Measurements from ENCODE around the gene RIN3.

DNA sequence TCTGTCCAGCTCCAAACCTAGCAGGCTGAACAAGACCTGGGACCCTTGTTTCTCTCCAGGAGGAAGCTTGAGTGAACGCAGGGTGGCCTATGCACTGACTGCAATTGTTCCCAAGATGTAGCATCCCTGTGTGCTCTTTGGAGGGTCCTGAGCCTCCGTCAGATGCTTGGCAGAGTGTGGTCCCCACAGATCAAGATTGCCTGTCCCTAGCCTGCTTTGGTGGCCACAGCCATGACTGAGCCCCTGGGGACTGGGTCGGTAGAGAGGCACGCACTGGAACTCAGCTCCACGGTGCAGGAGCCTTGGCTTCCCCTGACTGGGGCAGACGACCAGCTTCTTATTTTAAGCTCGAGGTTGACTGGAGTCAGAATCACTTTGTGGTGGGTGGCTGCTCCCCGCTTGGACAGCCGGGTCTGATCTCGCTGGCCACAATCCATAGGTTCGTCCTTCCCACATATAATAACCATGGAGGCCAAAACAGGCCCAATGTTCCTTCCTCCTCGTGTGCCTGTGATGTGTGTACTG is 137.1 kb downstream of the RIN3 start:
- TF ChIP-seq, protein P1, sequence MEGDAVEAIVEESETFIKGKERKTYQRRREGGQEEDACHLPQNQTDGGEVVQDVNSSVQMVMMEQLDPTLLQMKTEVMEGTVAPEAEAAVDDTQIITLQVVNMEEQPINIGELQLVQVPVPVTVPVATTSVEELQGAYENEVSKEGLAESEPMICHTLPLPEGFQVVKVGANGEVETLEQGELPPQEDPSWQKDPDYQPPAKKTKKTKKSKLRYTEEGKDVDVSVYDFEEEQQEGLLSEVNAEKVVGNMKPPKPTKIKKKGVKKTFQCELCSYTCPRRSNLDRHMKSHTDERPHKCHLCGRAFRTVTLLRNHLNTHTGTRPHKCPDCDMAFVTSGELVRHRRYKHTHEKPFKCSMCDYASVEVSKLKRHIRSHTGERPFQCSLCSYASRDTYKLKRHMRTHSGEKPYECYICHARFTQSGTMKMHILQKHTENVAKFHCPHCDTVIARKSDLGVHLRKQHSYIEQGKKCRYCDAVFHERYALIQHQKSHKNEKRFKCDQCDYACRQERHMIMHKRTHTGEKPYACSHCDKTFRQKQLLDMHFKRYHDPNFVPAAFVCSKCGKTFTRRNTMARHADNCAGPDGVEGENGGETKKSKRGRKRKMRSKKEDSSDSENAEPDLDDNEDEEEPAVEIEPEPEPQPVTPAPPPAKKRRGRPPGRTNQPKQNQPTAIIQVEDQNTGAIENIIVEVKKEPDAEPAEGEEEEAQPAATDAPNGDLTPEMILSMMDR (IDR thresholded peaks at IDR 0.05; ENCODE audit: low read length) = no peak
- no peak for TF ChIP-seq EZH2 (optimal IDR thresholded peaks at IDR 0.05; ENCODE audit: low read depth, low read length)
